ENCODE data around the gene PEX1. TPM values are rescaled to one million over a fixed set of nuclear protein-coding genes. Genes with fewer than 3 reads are reported as not detected.

PEX1 gene
- total and polyA plus RNA-seq, 9 of the 15 experiments (the other 6 are each of a cell fraction or from before 2014, with no cell fraction given) = 9.4 to 32.2 (median 19.9) TPM

DNA sequence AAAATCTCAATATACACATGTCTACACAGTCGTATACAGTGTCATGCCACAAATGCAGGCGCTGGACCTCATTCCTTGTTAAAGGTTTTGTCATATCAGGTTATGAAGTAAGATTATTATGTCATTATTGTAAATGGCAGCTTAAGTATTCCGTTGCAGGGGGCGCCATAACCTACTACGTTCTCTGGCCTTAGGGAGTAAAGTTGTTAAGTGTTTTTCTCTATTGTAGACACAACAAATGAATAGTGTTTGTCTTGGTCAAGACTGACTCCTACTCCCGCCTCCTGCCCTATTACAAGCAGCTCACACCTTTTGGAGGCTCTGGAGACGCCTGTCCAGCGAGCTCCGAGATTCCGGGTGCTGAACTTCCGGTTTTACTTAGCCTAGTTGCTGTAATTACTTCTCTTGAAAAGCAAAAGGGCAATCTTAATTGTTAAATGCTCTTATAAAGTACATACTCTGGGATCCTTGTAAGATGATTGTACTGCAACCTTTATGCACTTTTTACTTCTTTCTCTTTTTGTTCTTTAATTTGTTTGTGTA, 80.0 kb downstream of the PEX1 start (continued):
- TF ChIP-seq NCOA4 (IDR thresholded peaks at IDR 0.05; ENCODE audit: partially characterized antibody) (no peak), MLX (CRISPR knock-in tag; conservative IDR thresholded peaks at IDR 0.05) (no peak)
- TF ChIP-seq, protein P1, sequence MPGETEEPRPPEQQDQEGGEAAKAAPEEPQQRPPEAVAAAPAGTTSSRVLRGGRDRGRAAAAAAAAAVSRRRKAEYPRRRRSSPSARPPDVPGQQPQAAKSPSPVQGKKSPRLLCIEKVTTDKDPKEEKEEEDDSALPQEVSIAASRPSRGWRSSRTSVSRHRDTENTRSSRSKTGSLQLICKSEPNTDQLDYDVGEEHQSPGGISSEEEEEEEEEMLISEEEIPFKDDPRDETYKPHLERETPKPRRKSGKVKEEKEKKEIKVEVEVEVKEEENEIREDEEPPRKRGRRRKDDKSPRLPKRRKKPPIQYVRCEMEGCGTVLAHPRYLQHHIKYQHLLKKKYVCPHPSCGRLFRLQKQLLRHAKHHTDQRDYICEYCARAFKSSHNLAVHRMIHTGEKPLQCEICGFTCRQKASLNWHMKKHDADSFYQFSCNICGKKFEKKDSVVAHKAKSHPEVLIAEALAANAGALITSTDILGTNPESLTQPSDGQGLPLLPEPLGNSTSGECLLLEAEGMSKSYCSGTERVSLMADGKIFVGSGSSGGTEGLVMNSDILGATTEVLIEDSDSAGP (CRISPR knock-in tag; IDR thresholded peaks at IDR 0.05) = no peak

DNA sequence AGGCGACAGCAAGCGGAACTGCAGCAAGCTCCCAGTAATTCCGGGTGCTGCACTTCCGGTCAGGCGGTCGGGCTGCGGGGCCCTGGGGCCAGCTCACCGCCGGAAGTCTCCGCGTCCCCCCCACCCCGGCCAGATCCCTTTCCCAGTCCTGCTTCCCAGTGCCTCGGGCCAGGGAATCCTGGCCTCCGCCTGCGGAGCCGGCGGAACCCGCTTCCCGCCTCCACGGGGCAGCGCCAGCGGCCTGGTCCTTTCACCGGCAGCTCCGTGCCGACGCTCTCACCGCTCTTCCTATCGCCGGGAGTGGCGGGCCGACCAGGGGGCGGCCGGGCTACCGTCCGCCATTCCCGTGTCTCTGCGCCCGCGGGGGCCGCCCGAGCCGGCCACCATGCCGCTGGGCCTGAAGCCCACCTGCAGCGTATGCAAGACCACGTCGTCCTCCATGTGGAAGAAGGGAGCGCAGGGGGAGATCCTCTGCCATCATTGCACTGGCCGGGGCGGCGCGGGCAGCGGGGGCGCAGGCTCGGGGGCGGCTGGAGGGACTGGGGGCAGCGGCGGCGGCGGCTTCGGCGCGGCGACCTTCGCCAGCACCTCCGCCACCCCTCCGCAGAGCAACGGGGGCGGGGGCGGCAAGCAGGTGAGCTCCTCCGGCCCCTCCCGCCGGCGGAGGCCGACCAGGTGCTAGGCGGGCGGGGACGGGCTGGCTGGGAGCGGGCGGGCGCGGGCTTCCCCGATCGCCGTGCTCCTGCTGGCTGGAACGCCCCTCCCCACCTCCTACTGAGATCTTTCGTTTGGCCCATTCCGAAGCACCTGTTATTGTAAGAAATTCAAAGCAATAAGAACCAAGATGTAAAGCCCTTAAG, 80.7 kb downstream of the PEX1 start, which contains the start of gene GATAD1:
Gene GATAD1 (plus strand): TSS at position 138 of the 860 bp plus-strand sequence. CDS start 248 bp downstream, at position 386.
- POLR2A ChIA-PET = interaction anchor here (0.6 to 2.9 kb wide), 21 partner anchors 10 to 617 kb away, joined by 3 to 15 read pairs (median 3); partner anchors contain the start of genes CYP51A1, ERVW-1, PEX1 and RBM48
- H3K4me2 ChIP-seq (ENCODE audit: insufficient read depth, low read length) = peak within 1 kb of the TSS; percentile 86
- ATAC-seq (peak; percentile 95), FAIRE-seq (peak; percentile 82), DNase-seq (ENCODE audit: extremely low read depth in 1 of 4, low spot score in 3 of 4) (peak; percentile 96 to 98 (median 97))
- no peaks in the 10 kb centered on the region for H4K20me1 ChIP-seq (replicated peaks; ENCODE audit: control insufficient read depth, insufficient read depth, low read length)
- H3K4me1 ChIP-seq (replicated peaks in 1 of 2; ENCODE audit: control insufficient read depth in 2 of 2, insufficient read depth in 2 of 2, low read length in 2 of 2) = peaks cover 5 to 6% of the 10 kb centered on the region in 2 experiments; a peak in 2 of 5 replicates
- under 1% methylated on average over 76 of the region's 87 CpGs for WGBS (ENCODE audit: insufficient coverage, low coverage, missing lambda C conversion rate)
- peaks cover 28% of the 10 kb centered on the region for H3K79me2 ChIP-seq (ENCODE audit: control insufficient read depth, insufficient read depth, low read length)
- intact Hi-C loops (cut with micrococcal nuclease) (loop anchor here (1.0 to 10.0 kb wide), 8 partner anchors 23 to 803 kb away; partner anchors contain the start of genes ANKIB1, KRIT1, LRRD1 and MTERF1), in situ Hi-C loops (cut with MboI) (loop anchor here (10.0 kb wide), 1 partner anchor 573 kb away; no protein-coding TSS in a partner anchor)
- peak within 1 kb of the TSS; percentile 95 for H3K4me3 ChIP-seq
- H3K27me3 ChIP-seq (ENCODE audit: control insufficient read depth in 2 of 2, insufficient read depth in 2 of 2, low read length in 2 of 2) = no peaks in the 10 kb centered on the region
- peak within 1 kb of the TSS; percentile 95 for H2AFZ ChIP-seq (ENCODE audit: low read depth, low read length)
- peak within 1 kb of the TSS; percentile 95 for H3K27ac ChIP-seq (ENCODE audit: extremely low read depth, low read depth, low read length)
- H3K9me3 ChIP-seq (replicated peaks; ENCODE audit: control insufficient read depth, insufficient read depth, low read depth, low read length) = no peaks in the 10 kb centered on the region; the same call in 1 of the 2 replicates
- no TSS peak for BruUV-seq (replicated peaks)
- peaks cover 39% of the 10 kb centered on the region for H3K36me3 ChIP-seq (ENCODE audit: control insufficient read depth, insufficient read depth, low read length)
- peak within 1 kb of the TSS; percentile 94 to 97 for H3K9ac ChIP-seq (ENCODE audit: insufficient read depth in 1 of 2, low read depth in 2 of 2, low read length in 2 of 2)
- H3K9me1 ChIP-seq (ENCODE audit: control insufficient read depth, insufficient read depth, low read length) = no peaks in the 10 kb centered on the region
- CTCF ChIA-PET (ENCODE audit: low intra/inter-chr PET ratio) = interaction anchor here (0.6 to 3.2 kb wide), 6 partner anchors 23 to 781 kb away, joined by 3 to 15 read pairs (median 5); partner anchors contain the start of gene MTERF1
- no peak for TF ChIP-seq ZNF197 (CRISPR knock-in tag; IDR thresholded peaks at IDR 0.05; ENCODE audit: low read depth)
- TF ChIP-seq GTF3C2 (IDR thresholded peaks at IDR 0.05; ENCODE audit: borderline replicate concordance, extremely low read depth, insufficient read length) = no peak
- TF ChIP-seq KDM4B (IDR thresholded peaks at IDR 0.05; ENCODE audit: borderline replicate concordance in 2 of 2, low read depth in 1 of 2) = peak in 1 of 2 experiments; percentile 95; a peak in 2 of 4 replicates
- TF ChIP-seq FUS (optimal IDR thresholded peaks at IDR 0.05; ENCODE audit: low read depth, low read length) = no peak
- no peak for TF ChIP-seq LEF1 (IDR thresholded peaks at IDR 0.05)
- no peak for TF ChIP-seq ZNF785 (CRISPR knock-in tag; IDR thresholded peaks at IDR 0.05)
- no peak for TF ChIP-seq POLR3G (IDR thresholded peaks at IDR 0.05; ENCODE audit: extremely low read depth, insufficient read length, insufficient replicate concordance)
- peak; percentile 61 for TF ChIP-seq CXXC5 (CRISPR knock-in tag; IDR thresholded peaks at IDR 0.05)
- peak; percentile 2 for TF ChIP-seq ZNF146 (CRISPR knock-in tag; IDR thresholded peaks at IDR 0.05; ENCODE audit: unreplicated experiment)

All from K562 (cell line).